ENCODE results near the gene PSMG3.

The PSMG3 gene

DNA sequence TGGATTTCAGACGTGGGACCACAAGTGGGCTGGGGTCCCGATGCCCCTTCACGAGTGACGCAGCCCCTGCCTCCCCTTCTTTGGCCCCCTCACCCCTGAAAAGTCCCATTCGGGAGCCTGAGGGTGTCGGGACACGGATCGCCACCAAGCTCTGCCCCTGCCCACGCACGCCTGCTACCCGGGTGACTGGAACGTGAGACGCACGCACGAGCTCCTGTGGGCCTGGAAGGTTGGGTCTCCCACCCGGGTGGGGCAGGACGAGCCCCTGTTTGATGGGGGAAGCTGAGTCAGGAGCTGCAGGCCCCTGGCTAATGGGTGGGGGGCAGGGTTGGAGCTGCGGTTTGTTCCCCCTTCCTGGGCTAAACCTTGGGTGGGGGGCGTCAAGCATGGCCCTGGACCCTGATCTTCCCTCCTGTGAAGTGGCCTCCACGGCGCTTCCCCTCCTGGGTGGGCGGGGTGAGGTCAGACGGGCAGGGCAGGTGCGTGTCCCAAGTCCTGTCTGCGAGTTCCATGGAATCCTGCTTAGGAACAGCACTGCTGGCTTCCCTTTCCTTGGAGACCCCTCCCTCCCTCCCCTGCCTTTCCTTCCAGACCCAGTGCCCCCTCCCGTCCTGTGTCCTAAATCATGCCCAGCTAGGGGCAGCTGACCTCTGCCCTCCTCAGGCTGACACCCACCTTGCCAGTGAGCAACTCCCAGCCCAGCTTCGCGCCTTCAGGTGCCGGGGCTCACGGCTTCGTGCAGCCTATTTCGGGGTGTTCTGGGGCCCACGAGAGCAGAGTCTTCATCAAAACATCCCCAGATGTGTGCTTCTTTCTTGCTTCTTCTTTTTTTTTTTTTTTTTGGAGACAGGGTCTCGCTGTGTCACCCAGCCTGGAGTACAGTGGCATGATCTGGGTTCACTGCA is 8.5 kb downstream of the PSMG3 start:
- no peak overlapping the region for H3K4me3 ChIP-seq (ENCODE audit: low read depth, low read length)
- TF ChIP-seq, protein P1, sequence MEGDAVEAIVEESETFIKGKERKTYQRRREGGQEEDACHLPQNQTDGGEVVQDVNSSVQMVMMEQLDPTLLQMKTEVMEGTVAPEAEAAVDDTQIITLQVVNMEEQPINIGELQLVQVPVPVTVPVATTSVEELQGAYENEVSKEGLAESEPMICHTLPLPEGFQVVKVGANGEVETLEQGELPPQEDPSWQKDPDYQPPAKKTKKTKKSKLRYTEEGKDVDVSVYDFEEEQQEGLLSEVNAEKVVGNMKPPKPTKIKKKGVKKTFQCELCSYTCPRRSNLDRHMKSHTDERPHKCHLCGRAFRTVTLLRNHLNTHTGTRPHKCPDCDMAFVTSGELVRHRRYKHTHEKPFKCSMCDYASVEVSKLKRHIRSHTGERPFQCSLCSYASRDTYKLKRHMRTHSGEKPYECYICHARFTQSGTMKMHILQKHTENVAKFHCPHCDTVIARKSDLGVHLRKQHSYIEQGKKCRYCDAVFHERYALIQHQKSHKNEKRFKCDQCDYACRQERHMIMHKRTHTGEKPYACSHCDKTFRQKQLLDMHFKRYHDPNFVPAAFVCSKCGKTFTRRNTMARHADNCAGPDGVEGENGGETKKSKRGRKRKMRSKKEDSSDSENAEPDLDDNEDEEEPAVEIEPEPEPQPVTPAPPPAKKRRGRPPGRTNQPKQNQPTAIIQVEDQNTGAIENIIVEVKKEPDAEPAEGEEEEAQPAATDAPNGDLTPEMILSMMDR (IDR thresholded peaks at IDR 0.05; ENCODE audit: low read depth, low read length), result no peak

DNA sequence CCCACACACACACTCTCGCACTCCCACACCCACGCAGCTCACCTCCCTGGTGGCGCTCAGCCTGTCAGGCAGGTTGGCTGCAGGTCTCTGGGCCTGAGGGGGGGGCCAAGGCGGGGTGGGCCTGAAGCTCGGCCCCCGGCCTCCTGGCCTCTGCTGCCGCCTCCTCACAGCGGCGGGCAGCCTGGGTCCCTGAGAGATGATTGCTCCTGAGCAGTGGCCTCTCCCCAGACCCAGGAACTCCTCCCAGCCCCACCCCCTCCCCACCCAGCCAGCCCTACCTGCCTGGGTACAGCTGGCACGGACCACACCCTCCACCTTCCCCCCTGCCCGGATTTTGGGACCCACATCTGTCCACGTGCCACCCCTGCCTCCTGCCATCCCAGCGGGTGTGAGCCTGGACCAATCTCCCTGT is 9.2 kb downstream of the PSMG3 start:
- TF ChIP-seq, protein P1 (IDR thresholded peaks at IDR 0.05; ENCODE audit: low read depth, low read length), result no peak
- no peak overlapping the region for H3K4me3 ChIP-seq (ENCODE audit: low read depth, low read length)

DNA sequence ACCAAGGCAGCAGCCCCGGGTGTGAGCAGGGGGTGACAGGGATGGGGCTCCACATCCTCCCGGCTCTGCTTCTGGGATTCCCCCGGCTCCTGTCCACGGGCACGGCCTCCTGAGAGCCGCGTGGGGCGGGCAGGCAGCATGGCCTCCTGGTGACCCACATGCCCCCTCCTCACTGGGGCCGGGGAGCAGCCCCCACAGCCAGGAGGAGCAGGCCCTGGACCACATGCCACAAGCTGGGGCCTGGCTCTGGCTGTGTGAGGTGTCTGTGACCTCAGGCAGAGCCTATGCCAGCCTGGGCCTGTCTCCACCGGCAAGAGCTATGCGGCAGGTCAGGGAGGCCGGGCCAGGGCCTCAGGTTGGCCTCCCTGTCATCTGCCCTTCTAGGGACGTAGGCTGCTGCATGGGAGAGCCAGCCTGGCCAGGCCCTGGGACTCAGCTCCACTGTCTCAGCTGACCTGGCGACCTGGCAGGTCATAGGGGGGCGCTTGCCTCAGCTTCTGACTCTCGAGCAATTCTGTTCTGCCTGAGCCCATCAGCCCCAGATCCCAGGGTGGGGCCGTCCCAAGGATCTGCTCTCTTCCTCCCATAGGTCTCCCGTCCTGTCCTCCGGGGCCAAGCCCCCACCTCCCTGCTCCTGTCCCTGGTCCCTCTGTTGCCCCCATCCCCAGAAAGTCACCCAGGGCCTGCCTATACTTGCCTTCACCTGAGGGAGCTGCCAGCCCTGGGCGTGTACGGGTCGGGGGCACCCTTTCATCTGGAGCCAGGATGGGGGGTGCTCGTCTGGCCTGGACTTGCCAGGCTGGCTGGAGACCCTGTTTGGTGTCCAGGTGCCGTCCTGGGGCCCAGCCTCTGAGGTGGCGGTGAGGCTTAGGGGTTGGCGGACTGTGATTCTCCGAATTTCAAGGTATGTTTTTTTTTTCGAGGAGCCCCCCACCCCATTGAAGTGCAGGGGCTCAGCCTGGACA is 9.9 kb downstream of the PSMG3 start:
- no peak overlapping the region for H3K4me3 ChIP-seq (ENCODE audit: low read depth, low read length)
- TF ChIP-seq, protein P1 (IDR thresholded peaks at IDR 0.05; ENCODE audit: low read depth, low read length), result no peak

DNA sequence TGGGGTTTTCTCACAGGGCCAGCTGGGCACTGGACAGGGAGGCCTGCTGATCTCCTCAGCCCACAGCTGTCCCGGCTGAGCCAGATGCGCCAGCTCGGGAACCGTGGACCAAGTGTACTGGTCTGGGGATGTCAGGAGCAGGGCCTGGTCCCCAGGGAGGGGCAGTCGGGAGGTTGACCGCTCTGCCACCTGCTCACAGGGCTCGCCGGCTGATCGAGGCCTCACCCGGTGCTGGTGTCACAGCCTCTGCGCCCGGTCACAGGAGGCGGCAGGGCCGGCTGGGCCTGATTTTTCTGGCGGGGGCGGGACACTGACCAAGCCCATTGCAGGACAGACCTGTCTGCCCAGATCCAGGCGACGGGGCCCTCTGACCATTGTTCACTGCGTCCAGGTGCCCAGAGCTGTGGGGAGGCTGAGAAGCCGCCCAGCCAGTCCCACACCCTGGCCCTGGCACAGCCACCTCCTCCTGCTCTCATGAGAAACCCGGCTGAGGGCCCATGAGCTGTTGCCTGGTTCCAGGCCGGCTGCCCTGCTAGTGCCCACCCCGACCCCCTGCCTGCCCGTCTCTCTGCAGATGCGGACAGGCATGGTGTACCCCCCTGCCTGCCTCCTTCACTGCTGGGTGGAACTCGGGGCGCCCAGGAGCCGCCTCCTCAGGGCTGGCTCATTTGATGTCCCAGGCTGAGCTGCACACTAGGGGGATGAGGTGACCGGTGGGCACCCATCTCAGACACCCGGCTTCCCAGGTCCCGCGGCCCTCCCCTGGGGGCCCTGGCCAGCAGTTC is 10.8 kb downstream of the PSMG3 start:
- H3K4me3 ChIP-seq (ENCODE audit: low read depth, low read length), result no peak overlapping the region

DNA sequence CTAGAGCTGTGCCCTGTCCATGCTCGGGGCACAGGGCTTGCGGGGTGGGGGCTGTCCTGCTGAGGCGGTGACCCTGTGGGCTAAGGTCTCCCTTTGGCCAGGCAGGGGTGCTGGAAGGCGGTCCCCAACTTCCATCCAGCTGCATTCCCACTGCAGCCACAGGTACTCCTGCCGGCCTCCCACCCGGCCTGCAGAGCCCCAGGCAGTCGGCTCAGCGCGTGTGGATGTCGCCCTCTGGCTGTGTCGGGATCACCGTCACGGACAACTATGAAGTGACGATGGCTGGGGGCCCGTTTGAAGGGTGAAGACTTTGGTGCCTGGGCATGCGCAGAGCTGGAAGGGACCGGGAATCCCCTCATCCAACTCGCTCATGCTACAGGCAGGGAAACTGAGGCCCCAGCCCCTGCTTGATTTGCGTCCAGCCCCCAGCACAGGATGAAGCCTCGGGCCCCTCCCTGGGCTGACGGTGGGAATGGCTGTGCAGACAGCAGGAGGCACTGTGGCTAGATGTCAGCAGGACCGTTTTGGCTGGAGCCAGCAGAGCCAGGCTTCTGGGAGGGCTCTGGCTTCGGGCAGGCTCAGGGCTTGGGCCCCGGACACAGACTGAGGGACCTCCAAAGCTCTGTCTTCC is 11.5 kb downstream of the PSMG3 start:
- TF ChIP-seq, protein P1 (IDR thresholded peaks at IDR 0.05; ENCODE audit: low read depth, low read length), result no peak

More for the DNA sequence above, 10.8 kb downstream of the PSMG3 start:
- TF ChIP-seq, protein P1 (IDR thresholded peaks at IDR 0.05; ENCODE audit: low read depth, low read length), result no peak

DNA sequence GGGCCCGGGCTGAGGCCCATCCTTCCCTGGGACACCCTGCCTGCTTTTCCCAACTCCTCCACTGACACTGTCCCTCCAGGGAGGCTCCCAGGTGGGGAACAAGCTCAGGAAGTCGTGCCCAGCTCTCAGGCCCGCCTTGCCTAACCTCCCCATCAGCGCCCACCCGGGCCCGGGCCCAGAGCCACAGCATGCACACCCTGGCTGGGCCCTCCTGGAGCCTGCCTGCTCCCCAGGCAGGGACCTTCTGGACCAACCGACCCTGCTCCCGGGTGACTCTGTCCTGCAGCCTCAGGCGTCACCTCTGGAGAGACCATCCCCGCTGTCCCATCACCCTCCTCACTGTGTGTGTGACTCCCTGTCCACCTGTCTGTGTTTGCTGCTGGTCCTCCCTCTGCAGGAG is 12.1 kb downstream of the PSMG3 start:
- TF ChIP-seq, protein P1 (IDR thresholded peaks at IDR 0.05; ENCODE audit: low read depth, low read length), result no peak
- no peak overlapping the region for H3K4me3 ChIP-seq (ENCODE audit: low read depth, low read length)

More for the DNA sequence above, 11.5 kb downstream of the PSMG3 start:
- H3K4me3 ChIP-seq (ENCODE audit: low read depth, low read length), result no peak overlapping the region

Measured in WI38 (cell line).